Measurements from ENCODE around the gene CFP. TPM values are rescaled to one million over a fixed set of nuclear protein-coding genes. Genes with fewer than 3 reads are reported as not detected.
"Not testable (repeated sequence)": the region's sequence is repeated elsewhere in the genome, so short reads cannot be mapped to it uniquely, and the experiment has no call there.

The CFP gene
- 1 to 10 TPM in 1 of 2 donors, under 1 TPM in 1; 0.77 to 3.6 TPM for polyA plus RNA-seq

GRCh38 chrX:47629419-47630200, at the start of gene CFP:
CFP (minus strand) TSS chrX:47629930; CDS start chrX:47629844, 86 bp downstream.
- no peak within 1 kb of the TSS for H3K27ac ChIP-seq (ENCODE audit: low read depth in 2 of 2, low read length in 1 of 2)
- H3K9me3 ChIP-seq (ENCODE audit: control insufficient read depth in 2 of 2, insufficient read depth in 1 of 2, low read depth in 1 of 2, low read length in 1 of 2): no peaks in the 10 kb centered on the region
- WGBS, 2 donors: 51 to 60% methylated on average over 14 of the region's 14 CpGs
- peaks cover 0 to 5% of the 10 kb centered on the region in 2 donors for H3K36me3 ChIP-seq (ENCODE audit: control insufficient read depth in 2 of 2, insufficient read depth in 2 of 2, low read length in 1 of 2)
- no peak within 1 kb of the TSS for H3K4me3 ChIP-seq (ENCODE audit: low read depth in 1 of 2, low read length in 2 of 2)
- no peaks in the 10 kb centered on the region for H3K4me1 ChIP-seq (ENCODE audit: control insufficient read depth in 2 of 2, insufficient read depth in 2 of 2, low read length in 1 of 2)
- H3K27me3 ChIP-seq (ENCODE audit: control insufficient read depth in 1 of 2, insufficient read depth in 2 of 2, low read length in 2 of 2): no peaks in the 10 kb centered on the region

- not testable (repeated sequence) for H3K36me3 ChIP-seq (ENCODE audit: control insufficient read depth in 2 of 2, insufficient read depth in 2 of 2, low read length in 1 of 2); H3K27ac ChIP-seq (ENCODE audit: low read depth in 2 of 2, low read length in 1 of 2); H3K9me3 ChIP-seq (ENCODE audit: control insufficient read depth in 2 of 2, insufficient read depth in 1 of 2, low read depth in 1 of 2, low read length in 1 of 2); H3K4me1 ChIP-seq (ENCODE audit: control insufficient read depth in 2 of 2, insufficient read depth in 2 of 2, low read length in 1 of 2); H3K4me3 ChIP-seq (ENCODE audit: low read depth in 1 of 2, low read length in 2 of 2); H3K27me3 ChIP-seq (ENCODE audit: control insufficient read depth in 1 of 2, insufficient read depth in 2 of 2, low read length in 2 of 2)
- WGBS, 2 donors: 64 to 75% methylated on average over 7 of the region's 7 CpGs
Measured at GRCh38 chrX:47675959-47676859, 46.5 kb upstream of the CFP start.

GRCh38 chrX:47674776-47675175, 45.0 kb upstream of the CFP start:
- H3K9me3 ChIP-seq (ENCODE audit: control insufficient read depth in 2 of 2, insufficient read depth in 1 of 2, low read depth in 1 of 2, low read length in 1 of 2): peaks cover 0 to 4% of the 10 kb centered on the region in 2 donors
- no peak overlapping the region for H3K4me3 ChIP-seq (ENCODE audit: low read depth in 1 of 2, low read length in 2 of 2)
- H3K36me3 ChIP-seq (ENCODE audit: control insufficient read depth in 2 of 2, insufficient read depth in 2 of 2, low read length in 1 of 2): no peaks in the 10 kb centered on the region
- 75 to 80% methylated on average over 5 of the region's 5 CpGs for WGBS, 2 donors
- peaks cover 0 to 2% of the 10 kb centered on the region in 2 donors for H3K27me3 ChIP-seq (ENCODE audit: control insufficient read depth in 1 of 2, insufficient read depth in 2 of 2, low read length in 2 of 2)
- no peak overlapping the region for H3K27ac ChIP-seq (ENCODE audit: low read depth in 2 of 2, low read length in 1 of 2)
- H3K4me1 ChIP-seq (ENCODE audit: control insufficient read depth in 2 of 2, insufficient read depth in 2 of 2, low read length in 1 of 2): no peaks in the 10 kb centered on the region

- not testable (repeated sequence) for H3K9me3 ChIP-seq (ENCODE audit: control insufficient read depth in 2 of 2, insufficient read depth in 1 of 2, low read depth in 1 of 2, low read length in 1 of 2); H3K4me1 ChIP-seq (ENCODE audit: control insufficient read depth in 2 of 2, insufficient read depth in 2 of 2, low read length in 1 of 2); H3K27me3 ChIP-seq (ENCODE audit: control insufficient read depth in 1 of 2, insufficient read depth in 2 of 2, low read length in 2 of 2); H3K4me3 ChIP-seq (ENCODE audit: low read depth in 1 of 2, low read length in 2 of 2); H3K36me3 ChIP-seq (ENCODE audit: control insufficient read depth in 2 of 2, insufficient read depth in 2 of 2, low read length in 1 of 2); H3K27ac ChIP-seq (ENCODE audit: low read depth in 2 of 2, low read length in 1 of 2)
- WGBS, 2 donors: 78 to 94% methylated on average over 4 of the region's 4 CpGs
Measured at GRCh38 chrX:47665797-47666196, 36.1 kb upstream of the CFP start.

- Histone ChIP-seq H3K36me3 (ENCODE audit: control insufficient read depth in 2 of 2, insufficient read depth in 2 of 2, low read length in 1 of 2) (no peaks in the 10 kb centered on the region), H3K27ac (ENCODE audit: low read depth in 2 of 2, low read length in 1 of 2) (no peak overlapping the region), H3K27me3 (ENCODE audit: control insufficient read depth in 1 of 2, insufficient read depth in 2 of 2, low read length in 2 of 2) (no peaks in the 10 kb centered on the region), H3K9me3 (ENCODE audit: control insufficient read depth in 2 of 2, insufficient read depth in 1 of 2, low read depth in 1 of 2, low read length in 1 of 2) (no peaks in the 10 kb centered on the region), H3K4me1 (ENCODE audit: control insufficient read depth in 2 of 2, insufficient read depth in 2 of 2, low read length in 1 of 2) (no peaks in the 10 kb centered on the region), H3K4me3 (ENCODE audit: low read depth in 1 of 2, low read length in 2 of 2) (no peak overlapping the region)
- WGBS, 2 donors: 75 to 82% methylated on average over 5 of the region's 5 CpGs
Measured at GRCh38 chrX:47664737-47665136, 35.0 kb upstream of the CFP start.

GRCh38 chrX:47662144-47662657, 32.5 kb upstream of the CFP start:
- WGBS, 2 donors: 33 to 85% methylated on average over 1 of the region's 1 CpG
- no peaks in the 10 kb centered on the region for H3K27me3 ChIP-seq (ENCODE audit: control insufficient read depth in 1 of 2, insufficient read depth in 2 of 2, low read length in 2 of 2)
- peaks cover 0 to 2% of the 10 kb centered on the region in 2 donors for H3K36me3 ChIP-seq (ENCODE audit: control insufficient read depth in 2 of 2, insufficient read depth in 2 of 2, low read length in 1 of 2)
- no peaks in the 10 kb centered on the region for H3K4me1 ChIP-seq (ENCODE audit: control insufficient read depth in 2 of 2, insufficient read depth in 2 of 2, low read length in 1 of 2)
- no peaks in the 10 kb centered on the region for H3K9me3 ChIP-seq (ENCODE audit: control insufficient read depth in 2 of 2, insufficient read depth in 1 of 2, low read depth in 1 of 2, low read length in 1 of 2)
- no peak overlapping the region for H3K4me3 ChIP-seq (ENCODE audit: low read depth in 1 of 2, low read length in 2 of 2)
- H3K27ac ChIP-seq (ENCODE audit: low read depth in 2 of 2, low read length in 1 of 2): no peak overlapping the region

GRCh38 chrX:47661539-47661938, 31.8 kb upstream of the CFP start:
- Histone ChIP-seq H3K4me3 (ENCODE audit: low read depth in 1 of 2, low read length in 2 of 2) (no peak overlapping the region), H3K27ac (ENCODE audit: low read depth in 2 of 2, low read length in 1 of 2) (no peak overlapping the region), H3K36me3 (ENCODE audit: control insufficient read depth in 2 of 2, insufficient read depth in 2 of 2, low read length in 1 of 2) (peaks cover 2 to 3% of the 10 kb centered on the region in 2 donors), H3K4me1 (ENCODE audit: control insufficient read depth in 2 of 2, insufficient read depth in 2 of 2, low read length in 1 of 2) (no peaks in the 10 kb centered on the region), H3K27me3 (ENCODE audit: control insufficient read depth in 1 of 2, insufficient read depth in 2 of 2, low read length in 2 of 2) (no peaks in the 10 kb centered on the region), H3K9me3 (ENCODE audit: control insufficient read depth in 2 of 2, insufficient read depth in 1 of 2, low read depth in 1 of 2, low read length in 1 of 2) (no peaks in the 10 kb centered on the region)
- 82 to 94% methylated on average over 7 of the region's 7 CpGs for whole genome bisulfite sequencing, 2 donors

- H3K4me1 ChIP-seq (ENCODE audit: control insufficient read depth in 2 of 2, insufficient read depth in 2 of 2, low read length in 1 of 2): no peaks in the 10 kb centered on the region
- no peaks in the 10 kb centered on the region for H3K9me3 ChIP-seq (ENCODE audit: control insufficient read depth in 2 of 2, insufficient read depth in 1 of 2, low read depth in 1 of 2, low read length in 1 of 2)
- H3K4me3 ChIP-seq (ENCODE audit: low read depth in 1 of 2, low read length in 2 of 2): peak overlapping the region; percentile 60 to 82
- no peaks in the 10 kb centered on the region for H3K27me3 ChIP-seq (ENCODE audit: control insufficient read depth in 1 of 2, insufficient read depth in 2 of 2, low read length in 2 of 2)
- H3K36me3 ChIP-seq (ENCODE audit: control insufficient read depth in 2 of 2, insufficient read depth in 2 of 2, low read length in 1 of 2): peaks cover 3 to 8% of the 10 kb centered on the region in 2 donors
- peak overlapping the region; percentile 98 for H3K27ac ChIP-seq (ENCODE audit: low read depth in 2 of 2, low read length in 1 of 2)
- 24 to 34% methylated on average over 8 of the region's 8 CpGs for WGBS, 2 donors
Measured at GRCh38 chrX:47659421-47659726, 29.6 kb upstream of the CFP start.

- 0 to 32% methylated on average over 54 of the region's 54 CpGs for WGBS, 2 donors
Measured at GRCh38 chrX:47658684-47659420, 29.1 kb upstream of the CFP start, which contains the start of gene UXT. UXT (minus strand) TSS chrX:47659180; CDS start chrX:47658927, 253 bp downstream.

More at GRCh38 chrX:47658684-47659420, 29.1 kb upstream of the CFP start, which contains the start of gene UXT:
- no peaks in the 10 kb centered on the region for H3K27me3 ChIP-seq (ENCODE audit: control insufficient read depth in 1 of 2, insufficient read depth in 2 of 2, low read length in 2 of 2)
- H3K27ac ChIP-seq (ENCODE audit: low read depth in 2 of 2, low read length in 1 of 2): peak within 1 kb of the TSS; percentile 98
- H3K4me1 ChIP-seq (ENCODE audit: control insufficient read depth in 2 of 2, insufficient read depth in 2 of 2, low read length in 1 of 2): no peaks in the 10 kb centered on the region
- peak within 1 kb of the TSS; percentile 60 to 82 for H3K4me3 ChIP-seq (ENCODE audit: low read depth in 1 of 2, low read length in 2 of 2)
- H3K36me3 ChIP-seq (ENCODE audit: control insufficient read depth in 2 of 2, insufficient read depth in 2 of 2, low read length in 1 of 2): peaks cover 3 to 8% of the 10 kb centered on the region in 2 donors
- no peaks in the 10 kb centered on the region for H3K9me3 ChIP-seq (ENCODE audit: control insufficient read depth in 2 of 2, insufficient read depth in 1 of 2, low read depth in 1 of 2, low read length in 1 of 2)
